Upper lobe of left lung (tissue), 6 donors: ENCODE data around the gene GRIN2A. TPM values are rescaled to one million over a fixed set of nuclear protein-coding genes. Genes with fewer than 3 reads are reported as not detected.

Experiments
- ATAC-seq, 2 donors: fragments of 200-7000 bp; cut with Tn5 transposase; one replicate each; pipeline ENCODE4 v1.9.1; 2022; ENCODE audit warnings: mild to moderate bottlenecking in 2 of 2, moderate library complexity in 2 of 2; ENCODE audit not compliant: low FRiP score in 2 of 2
- DNase-seq, 2 donors: peaks; one replicate each; pipeline ENCODE4 v3.0.0-alpha.2; 2019 to 2020
- H3K27ac ChIP-seq, 4 donors: fragments of 200-600 bp; sonication (generic); one replicate each; pipeline ENCODE4 v1.5.1; 2016 to 2019
- H3K27me3 ChIP-seq, 4 donors: fragments of 200-600 bp; sonication (generic); one replicate each; pipeline ENCODE4 v1.5.1; 2017 to 2019
- H3K36me3 ChIP-seq, 4 donors: fragments of 200-600 bp; sonication (generic); one replicate each; pipeline ENCODE4 v1.5.1; 2016 to 2019
- H3K4me1 ChIP-seq, 4 donors: fragments of 200-600 bp; sonication (generic); one replicate each; pipeline ENCODE4 v1.5.1; 2018 to 2019
- H3K4me3 ChIP-seq, 4 donors: fragments of 200-600 bp; sonication (generic); one replicate each; pipeline ENCODE4 v1.5.1; 2017 to 2019; ENCODE audit warnings: mild to moderate bottlenecking in 2 of 4, moderate library complexity in 1 of 4
- H3K9me3 ChIP-seq, 4 donors: fragments of 200-600 bp; sonication (generic); one replicate each; pipeline ENCODE4 v1.5.1; 2018 to 2019
- CTCF ChIP-seq, 6 experiments: fragments of 450-650 bp in 4 of 6; fragments of 200-600 bp in 2 of 6; sonication (generic) in 2 of 6; IDR thresholded peaks; one replicate each; pipeline ENCODE4 v1.5.1; 2016 to 2019; ENCODE audit warnings: antibody characterized with exemption in 6 of 6
- EP300 ChIP-seq, 4 donors: sonication (generic); formaldehyde crosslinking; IDR thresholded peaks; one replicate each; pipeline ENCODE4 v1.5.1; 2017; ENCODE audit warnings: antibody characterized with exemption in 4 of 4, control low read depth in 2 of 4
- POLR2A ChIP-seq, 4 donors: fragments of 450-650 bp; IDR thresholded peaks; one replicate each; pipeline ENCODE4 v1.5.1; 2016 to 2017; ENCODE audit warnings: antibody characterized with exemption in 4 of 4, mild to moderate bottlenecking in 2 of 4
- POLR2AphosphoS5 ChIP-seq, 2 donors: sonication (generic); formaldehyde crosslinking; IDR thresholded peaks; one replicate each; pipeline ENCODE4 v1.5.1; 2017; ENCODE audit warnings: antibody characterized with exemption in 2 of 2
- WGBS, 2 donors: methylation state at CpG; one replicate each; pipeline ENCODE4 v1.1.5; 2017 to 2018; 5-methylcytosine and 5-hydroxymethylcytosine counted together
- total RNA-seq, 6 donors: library from RNA; depleted of rRNA in 4 of 6; stranded (reverse); fragments of >200 nt in 4 of 6; gene quantifications; one replicate each; pipeline versions ENCODE4 v1.1.0 to v1.2.1, GENCODE V29; 2016 to 2021
- donor health status: DM: no; HTN: no; CAD: no; lungs with moderate emphysema.
- donor health status: DM: no; HTN: yes; CAD: no; lungs with severe emphysema.

GRIN2A gene
- total RNA-seq, 6 donors from 2014 or later, result 0.11 to 0.57 (median 0.30) TPM; not detected in 3

- Histone ChIP-seq H3K9me3 (no peaks in the 10 kb centered on the region), H3K4me1 (no peaks in the 10 kb centered on the region), H3K4me3 (no peak overlapping the region), H3K36me3 (no peaks in the 10 kb centered on the region), H3K27me3 (no peaks in the 10 kb centered on the region), H3K27ac (no peak overlapping the region)
- DNase-seq (no peak), ATAC-seq (no peak)
- TF ChIP-seq POLR2A (IDR thresholded peaks at IDR 0.05) (no peak), EP300 (IDR thresholded peaks at IDR 0.05) (no peak), CTCF (IDR thresholded peaks at IDR 0.05) (no peak), POLR2AphosphoS5 (IDR thresholded peaks at IDR 0.05) (no peak)
- WGBS, 2 donors, result 20 to 23% methylated on average over 5 of the region's 5 CpGs
Measured at GRCh38 chr16:9908613-9909012, 273.6 kb downstream of the GRIN2A start.

GRCh38 chr16:9907752-9908151, 274.5 kb downstream of the GRIN2A start:
- no peaks in the 10 kb centered on the region for H3K9me3 ChIP-seq
- H3K4me1 ChIP-seq, result no peaks in the 10 kb centered on the region
- ATAC-seq, result no peak
- no peaks in the 10 kb centered on the region for H3K27me3 ChIP-seq
- H3K36me3 ChIP-seq, result no peaks in the 10 kb centered on the region
- H3K27ac ChIP-seq, result no peak overlapping the region
- 87 to 89% methylated on average over 8 of the region's 8 CpGs for WGBS, 2 donors
- DNase-seq, result no peak
- TF ChIP-seq POLR2AphosphoS5 (IDR thresholded peaks at IDR 0.05) (no peak), EP300 (IDR thresholded peaks at IDR 0.05) (no peak), CTCF (IDR thresholded peaks at IDR 0.05) (no peak), POLR2A (IDR thresholded peaks at IDR 0.05) (no peak)
- H3K4me3 ChIP-seq, result no peak overlapping the region

GRCh38 chr16:9906218-9906617, 276.0 kb downstream of the GRIN2A start:
- no peaks in the 10 kb centered on the region for H3K27me3 ChIP-seq
- 67 to 73% methylated on average over 3 of the region's 3 CpGs for WGBS, 2 donors
- H3K4me3 ChIP-seq, result no peak overlapping the region
- H3K27ac ChIP-seq, result no peak overlapping the region
- H3K9me3 ChIP-seq, result no peaks in the 10 kb centered on the region
- TF ChIP-seq EP300 (IDR thresholded peaks at IDR 0.05), result no peak
- no peak for ATAC-seq
- no peaks in the 10 kb centered on the region for H3K4me1 ChIP-seq
- no peak for DNase-seq
- no peaks in the 10 kb centered on the region for H3K36me3 ChIP-seq

- H3K27me3 ChIP-seq, result no peaks in the 10 kb centered on the region
- H3K4me1 ChIP-seq, result no peaks in the 10 kb centered on the region
- no peaks in the 10 kb centered on the region for H3K9me3 ChIP-seq
- DNase-seq (no peak), ATAC-seq (no peak)
- H3K36me3 ChIP-seq, result no peaks in the 10 kb centered on the region
- no peak overlapping the region for H3K4me3 ChIP-seq
- no peak overlapping the region for H3K27ac ChIP-seq
- WGBS, 2 donors, result 78 to 83% methylated on average over 2 of the region's 2 CpGs
- TF ChIP-seq CTCF (IDR thresholded peaks at IDR 0.05), result no peak
- no peak for TF ChIP-seq EP300 (IDR thresholded peaks at IDR 0.05)
- no peak for TF ChIP-seq POLR2A (IDR thresholded peaks at IDR 0.05)
- TF ChIP-seq POLR2AphosphoS5 (IDR thresholded peaks at IDR 0.05), result no peak
Measured at GRCh38 chr16:9904526-9904925, 277.7 kb downstream of the GRIN2A start.

- DNase-seq, result no peak
- no peaks in the 10 kb centered on the region for H3K27me3 ChIP-seq
- ATAC-seq, result no peak
- TF ChIP-seq EP300 (IDR thresholded peaks at IDR 0.05) (no peak), POLR2AphosphoS5 (IDR thresholded peaks at IDR 0.05) (no peak), CTCF (IDR thresholded peaks at IDR 0.05) (no peak), POLR2A (IDR thresholded peaks at IDR 0.05) (no peak)
- no peaks in the 10 kb centered on the region for H3K9me3 ChIP-seq
- no peaks in the 10 kb centered on the region for H3K36me3 ChIP-seq
- no peak overlapping the region for H3K27ac ChIP-seq
- H3K4me1 ChIP-seq, result no peaks in the 10 kb centered on the region
- 72 to 77% methylated on average over 4 of the region's 4 CpGs for WGBS, 2 donors
- no peak overlapping the region for H3K4me3 ChIP-seq
Measured at GRCh38 chr16:9900576-9900975, 281.7 kb downstream of the GRIN2A start.
